Stimulated activated naive B cell treated with anti-CD40 and anti-IgM and Interleukin-4, amounts not matched to agents 10 μg/mL and 1 μg/mL and 100 μg/mL, for 72 hours (primary cell): ENCODE results near the gene MAP3K2.
A peak's percentile ranks its signal among the peaks of the same experiment; 100 is the strongest.

Experiments used
- ATAC-seq, 2 donors: fragments of 150-1000 bp; cut with Tn5 transposase; replicated peaks; 2 replicates each; pipeline ENCODE4 v1.10.0; 2021; ENCODE audit warnings: moderate library complexity in 1 of 2
- DNase-seq: peaks from one replicate; pipeline ENCODE4 v3.0.0; 2021
- H3K27ac Mint-ChIP-seq: one replicate; pipeline ENCODE4 v1.8.0; 2022; ENCODE audit warnings: mild to moderate bottlenecking, mixed read lengths
- H3K27me3 Mint-ChIP-seq, 2 donors: one replicate each; pipeline ENCODE4 v1.8.0; 2022; ENCODE audit warnings: mixed read lengths in 2 of 2
- H3K36me3 Mint-ChIP-seq, 2 donors: one replicate each; pipeline ENCODE4 v1.8.0; 2022; ENCODE audit warnings: mixed read lengths in 2 of 2, mild to moderate bottlenecking in 1 of 2
- H3K4me1 Mint-ChIP-seq, 2 donors: one replicate each; pipeline ENCODE4 v1.8.0; 2022; ENCODE audit warnings: mixed read lengths in 2 of 2, mild to moderate bottlenecking in 1 of 2
- H3K4me3 Mint-ChIP-seq, 2 donors: one replicate each; pipeline ENCODE4 v1.8.0; 2022; ENCODE audit warnings: mild to moderate bottlenecking in 2 of 2, mixed read lengths in 2 of 2, moderate library complexity in 1 of 2
- H3K9me3 Mint-ChIP-seq, 2 donors: one replicate each; pipeline ENCODE4 v1.8.0; 2022; ENCODE audit warnings: mixed read lengths in 2 of 2, mild to moderate bottlenecking in 1 of 2

The MAP3K2 gene

GRCh38 chr2:127406454-127406853, 18.7 kb upstream of the MAP3K2 start:
- Mint-ChIP-seq H3K27ac (no peak overlapping the region), H3K36me3 (no peaks in the 10 kb centered on the region), H3K4me3 (no peak overlapping the region), H3K4me1 (peaks cover 23 to 52% of the 10 kb centered on the region in 2 donors), H3K9me3 (no peaks in the 10 kb centered on the region), H3K27me3 (no peaks in the 10 kb centered on the region)
- DNase-seq (no peak), ATAC-seq (no peak)

GRCh38 chr2:127405255-127405610, 17.5 kb upstream of the MAP3K2 start:
- Mint-ChIP-seq H3K4me1 (peaks cover 19 to 39% of the 10 kb centered on the region in 2 donors), H3K27me3 (no peaks in the 10 kb centered on the region), H3K36me3 (no peaks in the 10 kb centered on the region), H3K9me3 (no peaks in the 10 kb centered on the region), H3K4me3 (no peak overlapping the region), H3K27ac (no peak overlapping the region)
- DNase-seq: no peak
- no peak for ATAC-seq

GRCh38 chr2:127404466-127405254, 16.9 kb upstream of the MAP3K2 start:
- DNase-seq: no peak
- no peaks in the 10 kb centered on the region for H3K27me3 Mint-ChIP-seq
- H3K9me3 Mint-ChIP-seq: no peaks in the 10 kb centered on the region
- H3K27ac Mint-ChIP-seq: no peak overlapping the region
- ATAC-seq: no peak
- no peaks in the 10 kb centered on the region for H3K36me3 Mint-ChIP-seq
- no peak overlapping the region for H3K4me3 Mint-ChIP-seq
- H3K4me1 Mint-ChIP-seq: peaks cover 17 to 35% of the 10 kb centered on the region in 2 donors

- Mint-ChIP-seq H3K27me3 (no peaks in the 10 kb centered on the region), H3K4me1 (peaks cover 17 to 29% of the 10 kb centered on the region in 2 donors), H3K36me3 (no peaks in the 10 kb centered on the region), H3K9me3 (no peaks in the 10 kb centered on the region), H3K27ac (peak overlapping the region; percentile 32), H3K4me3 (no peak overlapping the region)
- no peak for DNase-seq
- no peak for ATAC-seq
These were observed 15.7 kb upstream of the MAP3K2 start for GRCh38 chr2:127403460-127403859.

- H3K4me1 Mint-ChIP-seq: peaks cover 22 to 38% of the 10 kb centered on the region in 2 donors
- H3K27ac Mint-ChIP-seq: no peak overlapping the region
- DNase-seq (no peak), ATAC-seq (peak; percentile 24 to 62)
- H3K36me3 Mint-ChIP-seq: peaks cover 4 to 8% of the 10 kb centered on the region in 2 donors
- no peaks in the 10 kb centered on the region for H3K9me3 Mint-ChIP-seq
- no peaks in the 10 kb centered on the region for H3K27me3 Mint-ChIP-seq
- H3K4me3 Mint-ChIP-seq: no peak overlapping the region
These were observed 14.3 kb upstream of the MAP3K2 start for GRCh38 chr2:127401757-127402695.

GRCh38 chr2:127400897-127401756, 13.4 kb upstream of the MAP3K2 start:
- Mint-ChIP-seq H3K4me1 (peaks cover 22 to 38% of the 10 kb centered on the region in 2 donors), H3K9me3 (no peaks in the 10 kb centered on the region), H3K36me3 (peaks cover 4 to 8% of the 10 kb centered on the region in 2 donors), H3K27ac (no peak overlapping the region), H3K4me3 (no peak overlapping the region), H3K27me3 (no peaks in the 10 kb centered on the region)
- ATAC-seq: peak in 1 of 2 donors; percentile 5
- no peak for DNase-seq

- Mint-ChIP-seq H3K9me3 (no peaks in the 10 kb centered on the region), H3K36me3 (peaks cover 4 to 8% of the 10 kb centered on the region in 2 donors), H3K4me3 (no peak overlapping the region), H3K27me3 (no peaks in the 10 kb centered on the region), H3K27ac (no peak overlapping the region), H3K4me1 (peaks cover 22 to 36% of the 10 kb centered on the region in 2 donors)
- no peak for ATAC-seq
- DNase-seq: no peak
These were observed 12.7 kb upstream of the MAP3K2 start for GRCh38 chr2:127400533-127400896.

- ATAC-seq: peak; percentile 85 to 87
- Mint-ChIP-seq H3K4me1 (peaks cover 14 to 25% of the 10 kb centered on the region in 2 donors), H3K4me3 (no peak overlapping the region), H3K27me3 (no peaks in the 10 kb centered on the region), H3K9me3 (peaks cover 0 to 2% of the 10 kb centered on the region in 2 donors), H3K27ac (no peak overlapping the region), H3K36me3 (peaks cover 7 to 17% of the 10 kb centered on the region in 2 donors)
- no peak for DNase-seq
These were observed 10.4 kb upstream of the MAP3K2 start for GRCh38 chr2:127398239-127398590.

GRCh38 chr2:127397568-127398238, 9.9 kb upstream of the MAP3K2 start:
- Mint-ChIP-seq H3K4me3 (no peak overlapping the region), H3K27ac (peak overlapping the region; percentile 16), H3K4me1 (peaks cover 17 to 31% of the 10 kb centered on the region in 2 donors), H3K9me3 (peaks cover 0 to 4% of the 10 kb centered on the region in 2 donors), H3K36me3 (peaks cover 7 to 21% of the 10 kb centered on the region in 2 donors), H3K27me3 (no peaks in the 10 kb centered on the region)
- ATAC-seq (no peak), DNase-seq (no peak)

GRCh38 chr2:127394492-127394891, 6.7 kb upstream of the MAP3K2 start:
- Mint-ChIP-seq H3K4me1 (peaks cover 29 to 51% of the 10 kb centered on the region in 2 donors), H3K9me3 (peaks cover 4 to 5% of the 10 kb centered on the region in 2 donors), H3K27me3 (no peaks in the 10 kb centered on the region), H3K36me3 (peaks cover 10 to 27% of the 10 kb centered on the region in 2 donors), H3K4me3 (no peak overlapping the region), H3K27ac (no peak overlapping the region)
- DNase-seq (no peak), ATAC-seq (no peak)

- Mint-ChIP-seq H3K4me3 (no peak overlapping the region), H3K9me3 (peaks cover 4 to 5% of the 10 kb centered on the region in 2 donors), H3K27me3 (no peaks in the 10 kb centered on the region), H3K27ac (peak overlapping the region; percentile 37), H3K36me3 (peaks cover 10 to 26% of the 10 kb centered on the region in 2 donors), H3K4me1 (peaks cover 37 to 60% of the 10 kb centered on the region in 2 donors)
- ATAC-seq (no peak), DNase-seq (no peak)
These were observed 5.2 kb upstream of the MAP3K2 start for GRCh38 chr2:127392828-127393578.

GRCh38 chr2:127392133-127392827, 4.5 kb upstream of the MAP3K2 start:
- H3K4me3 Mint-ChIP-seq: no peak overlapping the region
- no peak for ATAC-seq
- H3K9me3 Mint-ChIP-seq: peaks cover 4 to 5% of the 10 kb centered on the region in 2 donors
- no peak for DNase-seq
- peaks cover 35 to 55% of the 10 kb centered on the region in 2 donors for H3K4me1 Mint-ChIP-seq
- peak overlapping the region; percentile 53 for H3K27ac Mint-ChIP-seq
- H3K27me3 Mint-ChIP-seq: no peaks in the 10 kb centered on the region
- H3K36me3 Mint-ChIP-seq: peaks cover 7 to 19% of the 10 kb centered on the region in 2 donors
